ENCODE data around the gene ADAM8. TPM values are rescaled to one million over a fixed set of nuclear protein-coding genes. Genes with fewer than 3 reads are reported as not detected.
"Not testable (repeated sequence)": the region's sequence is repeated elsewhere in the genome, so short reads cannot be mapped to it uniquely, and the experiment has no call there.

Gene ADAM8
- total RNA-seq (3.0 TPM), polyA plus RNA-seq (5.7 TPM)

- 5% methylated on average over 63 of the region's 63 CpGs for WGBS
- peak within 1 kb of the TSS; percentile 21 for H3K4me3 ChIP-seq (ENCODE audit: low read depth, low read length)
- no peak for DNase-seq (ENCODE audit: extremely low spot score)
- H3K36me3 ChIP-seq (ENCODE audit: insufficient read depth) = peaks cover 3% of the 10 kb centered on the region
- H3K27ac ChIP-seq (ENCODE audit: low read depth) = no peak within 1 kb of the TSS
- no peaks in the 10 kb centered on the region for H3K4me1 ChIP-seq (ENCODE audit: insufficient read depth)
Measured at GRCh38 chr10:133276435-133277201, at the start of gene ADAM8. Gene ADAM8 (minus strand): TSS chr10:133276868. CDS start chr10:133276817, 51 bp downstream.

GRCh38 chr10:133326223-133326551 lies 49.5 kb upstream of the ADAM8 start:
- DNase-seq (ENCODE audit: extremely low spot score) = no peak
- WGBS = 30% methylated on average over 9 of the region's 9 CpGs
- Histone ChIP-seq H3K4me3 (ENCODE audit: low read depth, low read length) (no peak overlapping the region), H3K27ac (ENCODE audit: low read depth) (no peak overlapping the region), H3K4me1 (ENCODE audit: insufficient read depth) (peaks cover 2% of the 10 kb centered on the region), H3K36me3 (ENCODE audit: insufficient read depth) (no peaks in the 10 kb centered on the region)

GRCh38 chr10:133325440-133326222 lies 49.0 kb upstream of the ADAM8 start:
- Histone ChIP-seq H3K4me3 (ENCODE audit: low read depth, low read length) (peak overlapping the region; percentile 44), H3K4me1 (ENCODE audit: insufficient read depth) (peaks cover 2% of the 10 kb centered on the region), H3K27ac (ENCODE audit: low read depth) (no peak overlapping the region), H3K36me3 (ENCODE audit: insufficient read depth) (no peaks in the 10 kb centered on the region)
- DNase-seq (ENCODE audit: extremely low spot score) = no peak
- WGBS = 2% methylated on average over 91 of the region's 91 CpGs

- DNase-seq (ENCODE audit: extremely low spot score) = no peak
- H3K4me3 ChIP-seq (ENCODE audit: low read depth, low read length) = no peak overlapping the region
- 23% methylated on average over 20 of the region's 20 CpGs for WGBS
- no peak overlapping the region for H3K27ac ChIP-seq (ENCODE audit: low read depth)
- peaks cover 2% of the 10 kb centered on the region for H3K4me1 ChIP-seq (ENCODE audit: insufficient read depth)
- H3K36me3 ChIP-seq (ENCODE audit: insufficient read depth) = no peaks in the 10 kb centered on the region
Measured at GRCh38 chr10:133324857-133325260, 48.2 kb upstream of the ADAM8 start.

GRCh38 chr10:133324198-133324792 lies 47.6 kb upstream of the ADAM8 start:
- DNase-seq (ENCODE audit: extremely low spot score) = no peak
- H3K4me3 ChIP-seq (ENCODE audit: low read depth, low read length) = no peak overlapping the region
- H3K36me3 ChIP-seq (ENCODE audit: insufficient read depth) = no peaks in the 10 kb centered on the region
- no peak overlapping the region for H3K27ac ChIP-seq (ENCODE audit: low read depth)
- H3K4me1 ChIP-seq (ENCODE audit: insufficient read depth) = peaks cover 2% of the 10 kb centered on the region
- 9% methylated on average over 13 of the region's 13 CpGs for WGBS

- not testable (repeated sequence) for DNase-seq (ENCODE audit: extremely low spot score); H3K36me3 ChIP-seq (ENCODE audit: insufficient read depth); H3K27ac ChIP-seq (ENCODE audit: low read depth); H3K4me3 ChIP-seq (ENCODE audit: low read depth, low read length); H3K4me1 ChIP-seq (ENCODE audit: insufficient read depth)
- WGBS = 76% methylated on average over 12 of the region's 14 CpGs
Measured at GRCh38 chr10:133322064-133322709, 45.5 kb upstream of the ADAM8 start.

- not testable (repeated sequence) for H3K4me1 ChIP-seq (ENCODE audit: insufficient read depth); H3K27ac ChIP-seq (ENCODE audit: low read depth); DNase-seq (ENCODE audit: extremely low spot score); H3K4me3 ChIP-seq (ENCODE audit: low read depth, low read length); H3K36me3 ChIP-seq (ENCODE audit: insufficient read depth)
- WGBS = 95% methylated on average over 6 of the region's 6 CpGs
Measured at GRCh38 chr10:133320852-133321422, 44.3 kb upstream of the ADAM8 start.

- H3K4me3 ChIP-seq (ENCODE audit: low read depth, low read length) = no peak overlapping the region
- H3K27ac ChIP-seq (ENCODE audit: low read depth) = no peak overlapping the region
- WGBS = 8% methylated on average over 51 of the region's 51 CpGs
- no peaks in the 10 kb centered on the region for H3K4me1 ChIP-seq (ENCODE audit: insufficient read depth)
- H3K36me3 ChIP-seq (ENCODE audit: insufficient read depth) = no peaks in the 10 kb centered on the region
- DNase-seq (ENCODE audit: extremely low spot score) = no peak
Measured at GRCh38 chr10:133318494-133319127, 41.9 kb upstream of the ADAM8 start.

GRCh38 chr10:133316732-133317131 lies 40.1 kb upstream of the ADAM8 start:
- WGBS = 88% methylated on average over 7 of the region's 7 CpGs
- Histone ChIP-seq H3K36me3 (ENCODE audit: insufficient read depth) (no peaks in the 10 kb centered on the region), H3K27ac (ENCODE audit: low read depth) (no peak overlapping the region), H3K4me1 (ENCODE audit: insufficient read depth) (no peaks in the 10 kb centered on the region), H3K4me3 (ENCODE audit: low read depth, low read length) (no peak overlapping the region)
- DNase-seq (ENCODE audit: extremely low spot score) = no peak

- 91% methylated on average over 9 of the region's 9 CpGs for WGBS
- Histone ChIP-seq H3K4me1 (ENCODE audit: insufficient read depth) (no peaks in the 10 kb centered on the region), H3K27ac (ENCODE audit: low read depth) (no peak overlapping the region), H3K4me3 (ENCODE audit: low read depth, low read length) (no peak overlapping the region), H3K36me3 (ENCODE audit: insufficient read depth) (no peaks in the 10 kb centered on the region)
- no peak for DNase-seq (ENCODE audit: extremely low spot score)
Measured at GRCh38 chr10:133316266-133316665, 39.6 kb upstream of the ADAM8 start.

GRCh38 chr10:133315847-133316246 lies 39.2 kb upstream of the ADAM8 start:
- H3K27ac ChIP-seq (ENCODE audit: low read depth) = no peak overlapping the region
- no peak for DNase-seq (ENCODE audit: extremely low spot score)
- 84% methylated on average over 5 of the region's 5 CpGs for WGBS
- H3K4me3 ChIP-seq (ENCODE audit: low read depth, low read length) = no peak overlapping the region
- H3K4me1 ChIP-seq (ENCODE audit: insufficient read depth) = no peaks in the 10 kb centered on the region
- H3K36me3 ChIP-seq (ENCODE audit: insufficient read depth) = no peaks in the 10 kb centered on the region

- Histone ChIP-seq H3K27ac (ENCODE audit: low read depth) (no peak overlapping the region), H3K4me1 (ENCODE audit: insufficient read depth) (no peaks in the 10 kb centered on the region), H3K4me3 (ENCODE audit: low read depth, low read length) (no peak overlapping the region), H3K36me3 (ENCODE audit: insufficient read depth) (no peaks in the 10 kb centered on the region)
- WGBS = 84% methylated on average over 12 of the region's 12 CpGs
- no peak for DNase-seq (ENCODE audit: extremely low spot score)
Measured at GRCh38 chr10:133314911-133315310, 38.2 kb upstream of the ADAM8 start.

GRCh38 chr10:133313192-133313591 lies 36.5 kb upstream of the ADAM8 start:
- Histone ChIP-seq H3K36me3 (ENCODE audit: insufficient read depth) (no peaks in the 10 kb centered on the region), H3K4me1 (ENCODE audit: insufficient read depth) (no peaks in the 10 kb centered on the region), H3K4me3 (ENCODE audit: low read depth, low read length) (no peak overlapping the region), H3K27ac (ENCODE audit: low read depth) (no peak overlapping the region)
- DNase-seq (ENCODE audit: extremely low spot score) = no peak
- 80% methylated on average over 4 of the region's 4 CpGs for WGBS

Data from urinary bladder (tissue), 4 donors.